Panc1 (cell line): ENCODE results near the gene RAP2A. TPM values are rescaled to one million over a fixed set of nuclear protein-coding genes. Genes with fewer than 3 reads are reported as not detected.

Experiments used
- ATAC-seq: fragments of 200-7000 bp; cut with Tn5 transposase; 2 replicates; pipeline ENCODE4 v1.9.1; 2020; ENCODE audit warnings: mild to moderate bottlenecking, moderate library complexity
- BruUV-seq: library from RNA; stranded (reverse); fragments of 400-500 nt; replicated peaks from 2 replicates; lab custom pipeline; 2021; lab: Mats Ljungman, UMichigan
- CTCF ChIA-PET: fragments of 300-600 bp; sonication (Branson Sonifier 250); formaldehyde crosslinking; loops from one replicate; lab custom pipeline; 2022; ENCODE audit warnings: antibody characterized with exemption; lab: Charles Lee
- POLR2A ChIA-PET: fragments of 300-600 bp; sonication (Branson Sonifier 250); formaldehyde crosslinking; loops from one replicate; lab custom pipeline; 2022; ENCODE audit warnings: antibody characterized with exemption; lab: Charles Lee
- DNase-seq: peaks from one replicate; pipeline ENCODE4 v3.0.0-alpha.2; 2010; ENCODE audit warnings: low read depth, low spot score
- H3K27ac ChIP-seq: 2 replicates; pipeline ENCODE4 v1.5.1; 2011; ENCODE audit warnings: mild to moderate bottlenecking, low read length, inconsistent platforms
- H3K27me3 ChIP-seq: fragments of 200-500 bp; sonication (Bioruptor generic); 2 replicates; pipeline ENCODE4 v1.6.0; 2014; ENCODE audit warnings: low read length, inconsistent platforms; ENCODE audit not compliant: control insufficient read depth, insufficient read depth
- H3K36me3 ChIP-seq: fragments of 200-500 bp; sonication (Bioruptor generic); 2 replicates; pipeline ENCODE4 v1.5.1; 2014; ENCODE audit warnings: inconsistent platforms, mild to moderate bottlenecking, low read length, moderate library complexity; ENCODE audit not compliant: control insufficient read depth, insufficient read depth
- H3K4me1 ChIP-seq: 2 replicates; pipeline ENCODE4 v1.5.1; 2011; ENCODE audit warnings: inconsistent platforms, mild to moderate bottlenecking, low read length, moderate library complexity; ENCODE audit not compliant: control insufficient read depth, insufficient read depth
- H3K4me3 ChIP-seq, 2 experiments: 2 replicates each; pipeline ENCODE4 v1.5.1; 2011 to 2012; ENCODE audit warnings: low read depth in 2 of 2, low read length in 2 of 2, mild to moderate bottlenecking in 2 of 2, inconsistent platforms in 1 of 2, moderate library complexity in 1 of 2
- H3K9me3 ChIP-seq: fragments of 200-500 bp; sonication (Bioruptor generic); 2 replicates; pipeline ENCODE4 v1.5.1; 2014; ENCODE audit warnings: low read depth, mild to moderate bottlenecking, inconsistent platforms, low read length, moderate library complexity; ENCODE audit not compliant: control insufficient read depth, insufficient read depth
- POLR2AphosphoS5 ChIP-seq: IDR thresholded peaks from 2 replicates; pipeline ENCODE4 v1.6.1; 2012; ENCODE audit warnings: mild to moderate bottlenecking, low read depth, low read length, moderate library complexity
- SIN3A ChIP-seq: IDR thresholded peaks from 2 replicates; pipeline ENCODE4 v1.6.1; 2012; ENCODE audit warnings: low read depth, mild to moderate bottlenecking, low read length, moderate library complexity, borderline replicate concordance; ENCODE audit not compliant: insufficient read depth
- TCF7L2 ChIP-seq: IDR thresholded peaks from 2 replicates; pipeline ENCODE4 v1.6.1; 2011; ENCODE audit warnings: mild to moderate bottlenecking, low read depth, low read length, inconsistent platforms
- in situ Hi-C: cut with HindIII; loops from 2 replicates; pipeline ENCODE4 v1.10.0; 2016; ENCODE audit warnings: low sequenced_read_pairs, low pct_unique_long_range_greater_than_20kb
- intact Hi-C: fragments of 100-400 bp; cut with micrococcal nuclease; formaldehyde crosslinking; loops from one replicate; pipeline ENCODE4 v1.10.0; 2022; ENCODE audit not compliant: unreplicated experiment
- total RNA-seq: library from RNA; stranded (reverse); gene quantifications from one replicate; pipeline ENCODE4 v1.2.1, GENCODE V29; 2021; ENCODE audit not compliant: unreplicated experiment
- TF ChIP-seq, protein P1 (sequence below): fragments of 450-650 bp; IDR thresholded peaks from 2 replicates; pipeline ENCODE4 v1.5.1; 2017; ENCODE audit warnings: mild to moderate bottlenecking
- TF ChIP-seq, protein P2 (sequence below), 2 experiments: IDR thresholded peaks; 2 replicates each; pipeline ENCODE4 v1.6.1; 2011 to 2012; ENCODE audit warnings: low read depth in 2 of 2, control low read depth in 1 of 2, low read length in 1 of 2, mild to moderate bottlenecking in 1 of 2, moderate library complexity in 1 of 2; ENCODE audit not compliant: insufficient read depth in 1 of 2

Gene RAP2A
- total RNA-seq, 1 experiment from 2014 or later = 44.3 TPM

GRCh38 chr13:97471711-97472110, 37.7 kb downstream of the RAP2A start:
- BruUV-seq = no TSS peak
- no peak overlapping the region for H3K27ac ChIP-seq

GRCh38 chr13:97474349-97474980, 40.5 kb downstream of the RAP2A start:
- intact Hi-C loops (no loop called here), in situ Hi-C loops (no loop called here)
- no peak overlapping the region for H3K4me3 ChIP-seq
- no peaks in the 10 kb centered on the region for H3K27me3 ChIP-seq
- TF ChIP-seq TCF7L2 = no peak
- ChIA-PET CTCF (no interaction called here), POLR2A (no interaction called here)
- ATAC-seq (no peak), DNase-seq (no peak)
- H3K36me3 ChIP-seq = no peaks in the 10 kb centered on the region; the same call in 1 of the 2 replicates
- H3K27ac ChIP-seq = no peak overlapping the region
- BruUV-seq = no TSS peak
- H3K9me3 ChIP-seq = no peaks in the 10 kb centered on the region
- H3K4me1 ChIP-seq = no peaks in the 10 kb centered on the region

More at GRCh38 chr13:97471711-97472110, 37.7 kb downstream of the RAP2A start:
- intact Hi-C loops (no loop called here), in situ Hi-C loops (no loop called here)
- no peaks in the 10 kb centered on the region for H3K27me3 ChIP-seq
- ChIA-PET CTCF (no interaction called here), POLR2A (no interaction called here)
- H3K9me3 ChIP-seq = no peaks in the 10 kb centered on the region
- H3K4me1 ChIP-seq = no peaks in the 10 kb centered on the region
- H3K36me3 ChIP-seq = no peaks in the 10 kb centered on the region; the same call in 1 of the 2 replicates
- no peak for TF ChIP-seq SIN3A
- no peak for TF ChIP-seq POLR2AphosphoS5
- no peak for TF ChIP-seq TCF7L2
- TF ChIP-seq, protein P1, sequence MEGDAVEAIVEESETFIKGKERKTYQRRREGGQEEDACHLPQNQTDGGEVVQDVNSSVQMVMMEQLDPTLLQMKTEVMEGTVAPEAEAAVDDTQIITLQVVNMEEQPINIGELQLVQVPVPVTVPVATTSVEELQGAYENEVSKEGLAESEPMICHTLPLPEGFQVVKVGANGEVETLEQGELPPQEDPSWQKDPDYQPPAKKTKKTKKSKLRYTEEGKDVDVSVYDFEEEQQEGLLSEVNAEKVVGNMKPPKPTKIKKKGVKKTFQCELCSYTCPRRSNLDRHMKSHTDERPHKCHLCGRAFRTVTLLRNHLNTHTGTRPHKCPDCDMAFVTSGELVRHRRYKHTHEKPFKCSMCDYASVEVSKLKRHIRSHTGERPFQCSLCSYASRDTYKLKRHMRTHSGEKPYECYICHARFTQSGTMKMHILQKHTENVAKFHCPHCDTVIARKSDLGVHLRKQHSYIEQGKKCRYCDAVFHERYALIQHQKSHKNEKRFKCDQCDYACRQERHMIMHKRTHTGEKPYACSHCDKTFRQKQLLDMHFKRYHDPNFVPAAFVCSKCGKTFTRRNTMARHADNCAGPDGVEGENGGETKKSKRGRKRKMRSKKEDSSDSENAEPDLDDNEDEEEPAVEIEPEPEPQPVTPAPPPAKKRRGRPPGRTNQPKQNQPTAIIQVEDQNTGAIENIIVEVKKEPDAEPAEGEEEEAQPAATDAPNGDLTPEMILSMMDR = no peak
- TF ChIP-seq, protein P2, sequence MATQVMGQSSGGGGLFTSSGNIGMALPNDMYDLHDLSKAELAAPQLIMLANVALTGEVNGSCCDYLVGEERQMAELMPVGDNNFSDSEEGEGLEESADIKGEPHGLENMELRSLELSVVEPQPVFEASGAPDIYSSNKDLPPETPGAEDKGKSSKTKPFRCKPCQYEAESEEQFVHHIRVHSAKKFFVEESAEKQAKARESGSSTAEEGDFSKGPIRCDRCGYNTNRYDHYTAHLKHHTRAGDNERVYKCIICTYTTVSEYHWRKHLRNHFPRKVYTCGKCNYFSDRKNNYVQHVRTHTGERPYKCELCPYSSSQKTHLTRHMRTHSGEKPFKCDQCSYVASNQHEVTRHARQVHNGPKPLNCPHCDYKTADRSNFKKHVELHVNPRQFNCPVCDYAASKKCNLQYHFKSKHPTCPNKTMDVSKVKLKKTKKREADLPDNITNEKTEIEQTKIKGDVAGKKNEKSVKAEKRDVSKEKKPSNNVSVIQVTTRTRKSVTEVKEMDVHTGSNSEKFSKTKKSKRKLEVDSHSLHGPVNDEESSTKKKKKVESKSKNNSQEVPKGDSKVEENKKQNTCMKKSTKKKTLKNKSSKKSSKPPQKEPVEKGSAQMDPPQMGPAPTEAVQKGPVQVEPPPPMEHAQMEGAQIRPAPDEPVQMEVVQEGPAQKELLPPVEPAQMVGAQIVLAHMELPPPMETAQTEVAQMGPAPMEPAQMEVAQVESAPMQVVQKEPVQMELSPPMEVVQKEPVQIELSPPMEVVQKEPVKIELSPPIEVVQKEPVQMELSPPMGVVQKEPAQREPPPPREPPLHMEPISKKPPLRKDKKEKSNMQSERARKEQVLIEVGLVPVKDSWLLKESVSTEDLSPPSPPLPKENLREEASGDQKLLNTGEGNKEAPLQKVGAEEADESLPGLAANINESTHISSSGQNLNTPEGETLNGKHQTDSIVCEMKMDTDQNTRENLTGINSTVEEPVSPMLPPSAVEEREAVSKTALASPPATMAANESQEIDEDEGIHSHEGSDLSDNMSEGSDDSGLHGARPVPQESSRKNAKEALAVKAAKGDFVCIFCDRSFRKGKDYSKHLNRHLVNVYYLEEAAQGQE (IDR thresholded peaks at IDR 0.05; ENCODE audit: insufficient read depth in 1 of 2, low read depth in 2 of 2, low read length in 1 of 2) = no peak
- DNase-seq (no peak), ATAC-seq (no peak)
- no peak overlapping the region for H3K4me3 ChIP-seq

- Histone ChIP-seq H3K4me1 (no peaks in the 10 kb centered on the region), H3K9me3 (no peaks in the 10 kb centered on the region), H3K27ac (no peak overlapping the region), H3K27me3 (no peaks in the 10 kb centered on the region), H3K36me3 (no peaks in the 10 kb centered on the region; the same call in 1 of the 2 replicates), H3K4me3 (no peak overlapping the region)
- POLR2A ChIA-PET = no interaction called here
- no peak for TF ChIP-seq POLR2AphosphoS5
- TF ChIP-seq, protein P1 = no peak
- TF ChIP-seq SIN3A = no peak
- TF ChIP-seq, protein P2 (IDR thresholded peaks at IDR 0.05; ENCODE audit: insufficient read depth in 1 of 2, low read depth in 2 of 2, low read length in 1 of 2) = no peak
- TF ChIP-seq TCF7L2 = no peak
- intact Hi-C loops = no loop called here
- in situ Hi-C loops = no loop called here
- ATAC-seq (no peak), DNase-seq (no peak)
- CTCF ChIA-PET = no interaction called here
- no TSS peak for BruUV-seq
Observed at GRCh38 chr13:97475011-97475410, 41.0 kb downstream of the RAP2A start.
